Lower leg skin (tissue), 3 donors: ENCODE data around the gene VASH2.

Source experiments
- POLR2A ChIP-seq, 2 donors: fragments of 450-650 bp; IDR thresholded peaks; one replicate each; pipeline ENCODE4 v1.6.1; 2016 to 2017; ENCODE audit warnings: antibody characterized with exemption in 2 of 2, mild to moderate bottlenecking in 1 of 2, moderate library complexity in 1 of 2
- TF ChIP-seq, protein P1 (sequence below), 3 donors: fragments of 450-650 bp; IDR thresholded peaks; one replicate each; pipeline ENCODE4 v1.5.1; 2016; ENCODE audit warnings: antibody characterized with exemption in 3 of 3, mild to moderate bottlenecking in 3 of 3, moderate library complexity in 2 of 3

DNA sequence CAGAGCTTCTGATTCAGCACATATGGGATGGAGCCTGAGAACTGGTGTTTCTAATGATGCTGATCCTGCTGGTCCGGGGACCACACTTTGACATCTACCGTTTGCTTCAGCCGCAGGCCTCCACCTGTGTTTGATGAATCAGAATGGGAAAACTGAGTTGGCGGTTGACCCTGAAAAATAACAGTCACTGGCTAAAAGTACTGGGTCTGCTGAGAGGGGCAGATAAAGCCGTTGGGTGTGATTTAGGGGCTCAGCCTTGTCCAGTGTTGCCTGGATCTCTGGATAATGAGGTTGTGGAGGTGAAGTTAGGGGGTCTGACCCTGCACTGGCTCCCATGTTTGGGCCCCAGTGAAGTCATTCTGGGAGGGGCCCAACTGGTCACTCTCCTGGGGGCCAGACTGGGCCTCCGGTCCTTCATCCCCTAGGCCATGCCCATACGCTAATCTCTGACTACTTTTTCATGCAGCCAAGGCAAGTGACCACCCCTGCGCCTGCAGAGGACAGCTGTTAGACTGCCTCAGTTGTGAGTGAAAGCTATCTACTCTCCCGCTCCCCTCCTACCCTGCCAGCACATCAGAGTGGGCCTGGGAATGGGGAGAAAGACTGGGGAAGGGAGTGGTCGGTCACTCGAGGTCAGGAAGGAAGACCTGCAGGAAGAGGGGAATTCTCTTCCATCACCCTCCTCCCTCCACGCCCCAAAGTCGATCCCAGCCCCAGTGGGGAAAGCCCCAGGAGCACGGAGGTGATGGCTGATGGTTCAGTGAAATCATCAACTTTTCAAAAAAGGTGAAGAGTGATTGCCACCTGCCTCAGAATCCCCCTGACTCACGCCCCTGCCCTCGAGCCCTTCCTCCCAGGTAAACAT is 27.7 kb downstream of the VASH2 start:
- TF ChIP-seq, protein P1, sequence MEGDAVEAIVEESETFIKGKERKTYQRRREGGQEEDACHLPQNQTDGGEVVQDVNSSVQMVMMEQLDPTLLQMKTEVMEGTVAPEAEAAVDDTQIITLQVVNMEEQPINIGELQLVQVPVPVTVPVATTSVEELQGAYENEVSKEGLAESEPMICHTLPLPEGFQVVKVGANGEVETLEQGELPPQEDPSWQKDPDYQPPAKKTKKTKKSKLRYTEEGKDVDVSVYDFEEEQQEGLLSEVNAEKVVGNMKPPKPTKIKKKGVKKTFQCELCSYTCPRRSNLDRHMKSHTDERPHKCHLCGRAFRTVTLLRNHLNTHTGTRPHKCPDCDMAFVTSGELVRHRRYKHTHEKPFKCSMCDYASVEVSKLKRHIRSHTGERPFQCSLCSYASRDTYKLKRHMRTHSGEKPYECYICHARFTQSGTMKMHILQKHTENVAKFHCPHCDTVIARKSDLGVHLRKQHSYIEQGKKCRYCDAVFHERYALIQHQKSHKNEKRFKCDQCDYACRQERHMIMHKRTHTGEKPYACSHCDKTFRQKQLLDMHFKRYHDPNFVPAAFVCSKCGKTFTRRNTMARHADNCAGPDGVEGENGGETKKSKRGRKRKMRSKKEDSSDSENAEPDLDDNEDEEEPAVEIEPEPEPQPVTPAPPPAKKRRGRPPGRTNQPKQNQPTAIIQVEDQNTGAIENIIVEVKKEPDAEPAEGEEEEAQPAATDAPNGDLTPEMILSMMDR (IDR thresholded peaks at IDR 0.05), result no peak
- TF ChIP-seq POLR2A (IDR thresholded peaks at IDR 0.05), result no peak
